Transverse colon (tissue), 4 donors: Measurements from ENCODE around the gene ROBO1.

Experiments used
- CTCF ChIP-seq, 5 experiments: fragments of 200-600 bp in 3 of 5; fragments of 450-650 bp in 2 of 5; sonication (generic) in 3 of 5; IDR thresholded peaks; 1 replicate in 2 of 5; 2 replicates in 3 of 5; pipeline ENCODE4 v1.5.1; 2016 to 2017; ENCODE audit warnings: antibody characterized with exemption in 5 of 5, inconsistent platforms in 3 of 5, mild to moderate bottlenecking in 2 of 5, moderate library complexity in 1 of 5
- POLR2A ChIP-seq: fragments of 450-650 bp; IDR thresholded peaks from one replicate; pipeline ENCODE4 v1.6.1; 2016; ENCODE audit warnings: antibody characterized with exemption, mild to moderate bottlenecking, moderate library complexity
- POLR2AphosphoS5 ChIP-seq, 3 donors: sonication (generic); formaldehyde crosslinking; IDR thresholded peaks; one replicate each; pipeline ENCODE4 v1.6.1; 2016; ENCODE audit warnings: antibody characterized with exemption in 3 of 3

- TF ChIP-seq CTCF (IDR thresholded peaks at IDR 0.05) = no peak
- TF ChIP-seq POLR2A = no peak
- TF ChIP-seq POLR2AphosphoS5 (IDR thresholded peaks at IDR 0.05) = no peak
Observed at GRCh38 chr3:78845605-78846004, 922.2 kb downstream of the ROBO1 start.
